Anterior cingulate cortex (tissue), 58 donors: ENCODE data around the gene LIX1L.
A peak's percentile ranks its signal among the peaks of the same experiment; 100 is the strongest.

ENCODE experiments used
- DNase-seq, 58 donors: peaks; one replicate each; lab custom pipeline; 2025; lab: John Stamatoyannopoulos, UW

The LIX1L gene

DNA sequence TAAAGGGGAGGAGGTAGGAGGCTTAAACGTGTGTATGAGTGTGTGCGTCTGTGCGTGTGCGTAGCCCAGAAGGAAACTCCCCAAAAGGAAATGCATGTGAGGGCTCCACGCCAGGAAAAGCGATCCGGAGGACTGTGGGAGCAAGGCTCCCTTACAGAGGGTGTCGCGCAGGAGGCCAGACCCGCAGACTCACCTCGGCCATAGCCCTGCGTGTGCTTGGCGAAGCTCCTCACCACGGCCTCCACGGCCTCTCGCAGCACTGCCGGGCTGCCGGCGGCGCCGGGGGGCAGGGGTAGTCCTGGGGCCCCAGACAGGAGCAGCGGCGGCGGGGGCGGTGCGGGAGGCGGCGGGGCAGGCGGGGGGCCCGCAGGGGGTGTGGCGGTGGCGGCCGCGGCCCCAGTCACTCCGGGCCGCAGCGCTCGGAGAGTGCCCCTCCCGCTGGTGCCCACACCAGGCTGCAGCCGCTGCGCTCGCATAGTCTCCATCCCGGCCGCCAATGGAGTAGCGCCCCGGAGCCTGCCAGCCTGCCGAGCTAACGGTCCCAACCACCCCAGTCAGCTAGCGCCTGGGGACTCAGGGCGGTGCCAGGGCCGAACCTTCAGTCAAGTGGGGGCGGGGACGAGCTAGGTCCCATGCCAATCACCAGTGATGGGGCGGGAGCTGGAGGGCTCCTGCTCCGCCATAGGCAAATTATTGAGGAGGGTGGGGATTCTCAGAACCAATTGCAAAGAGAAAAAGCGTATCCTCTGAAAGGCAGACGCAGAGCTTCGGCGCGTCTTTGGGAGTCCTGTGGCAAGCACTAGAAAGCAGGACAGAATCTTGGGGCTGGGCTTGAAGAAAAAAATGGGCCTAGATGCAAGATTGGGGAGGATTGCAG is at the start of gene LIX1L:
Gene LIX1L, minus strand, starts transcription at position 575 of the 877 bp plus-strand sequence. Its CDS starts 90 bp downstream, at position 485.
- DNase-seq: peak; percentile 62 to 98 (median 96)

GRCh38 chr1:146001709-146002108 is 43.9 kb upstream of the LIX1L start:
- no peak for DNase-seq

DNA sequence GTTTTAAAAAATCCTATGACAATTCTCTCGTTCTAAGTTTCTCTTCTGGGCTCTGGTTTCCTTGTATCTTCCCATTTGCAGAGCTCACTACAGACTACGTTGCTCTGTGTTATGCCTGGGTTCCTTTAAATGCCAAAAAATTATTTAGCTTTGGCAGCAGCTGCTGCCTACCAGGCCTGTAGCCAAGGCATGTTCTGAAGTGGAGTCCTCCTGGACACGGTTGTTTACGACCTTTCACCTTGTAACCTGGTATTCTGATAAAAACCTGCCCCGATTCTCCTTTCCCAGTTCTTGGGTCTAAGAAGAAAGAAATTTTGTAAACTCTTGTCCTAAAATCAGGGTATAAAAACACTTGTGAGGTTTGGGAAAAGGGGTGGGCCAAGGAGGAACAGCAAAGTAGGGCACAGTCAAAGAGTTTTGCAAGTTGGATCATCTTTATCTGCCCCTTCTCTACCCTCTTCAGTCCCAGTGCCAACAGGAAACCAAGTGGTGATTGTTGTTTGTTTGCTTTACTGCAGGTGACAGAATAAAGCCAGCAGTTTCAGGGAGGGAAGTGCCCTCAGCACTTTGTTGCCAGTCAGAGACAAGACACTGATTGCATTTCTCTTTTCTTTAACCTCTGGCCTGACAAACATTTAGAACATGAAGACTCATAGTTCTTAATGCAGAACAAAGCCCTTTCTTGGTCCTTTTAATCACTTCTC is 41.7 kb upstream of the LIX1L start:
- no peak for DNase-seq

- peak in 1 of 58 donors; percentile 16 for DNase-seq
Measured at GRCh38 chr1:145997718-145998023, 39.9 kb upstream of the LIX1L start.

DNA sequence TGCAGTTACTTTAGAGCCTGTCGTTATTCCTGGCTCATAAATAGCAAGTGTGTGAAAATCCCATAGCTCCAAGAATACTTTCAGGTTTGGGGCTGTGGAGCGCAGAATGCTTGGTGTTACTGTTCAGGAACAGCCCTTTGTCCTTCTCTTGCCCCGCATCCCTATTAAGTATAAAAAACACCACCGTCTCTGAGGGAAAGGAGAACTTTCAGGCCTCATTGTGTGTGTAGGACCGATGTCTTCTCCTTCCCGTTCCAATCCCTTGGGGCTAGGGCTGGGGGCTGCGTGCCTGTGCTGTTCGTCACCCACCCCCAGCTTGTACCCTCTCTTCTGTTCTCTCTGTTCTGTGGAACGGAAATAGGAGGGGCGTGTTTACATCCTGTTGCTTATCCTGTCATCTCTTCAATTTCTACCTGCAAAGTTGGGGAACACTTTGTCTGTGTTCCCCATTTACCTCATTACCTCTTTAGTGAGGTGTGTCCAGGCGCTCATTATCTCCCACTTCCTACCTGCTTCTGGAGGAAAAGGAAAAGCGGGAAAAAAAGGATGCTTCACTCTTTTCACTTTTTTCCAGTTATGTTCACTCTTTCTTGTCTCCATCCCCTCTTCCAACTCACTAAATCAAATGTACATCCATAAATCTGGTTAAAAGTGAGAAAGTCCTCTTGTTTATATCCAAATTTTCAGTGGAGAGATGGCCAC is 39.4 kb upstream of the LIX1L start:
- peak in 7 of 58 donors; percentile 10 to 76 (median 64) for DNase-seq

- DNase-seq: peak; percentile 77 to 100 (median 98)
Measured at GRCh38 chr1:145996433-145997015, 38.7 kb upstream of the LIX1L start, which contains the start of gene TXNIP. TXNIP (minus strand) TSS chr1:145996579; CDS start chr1:145996266, 313 bp downstream.

DNA sequence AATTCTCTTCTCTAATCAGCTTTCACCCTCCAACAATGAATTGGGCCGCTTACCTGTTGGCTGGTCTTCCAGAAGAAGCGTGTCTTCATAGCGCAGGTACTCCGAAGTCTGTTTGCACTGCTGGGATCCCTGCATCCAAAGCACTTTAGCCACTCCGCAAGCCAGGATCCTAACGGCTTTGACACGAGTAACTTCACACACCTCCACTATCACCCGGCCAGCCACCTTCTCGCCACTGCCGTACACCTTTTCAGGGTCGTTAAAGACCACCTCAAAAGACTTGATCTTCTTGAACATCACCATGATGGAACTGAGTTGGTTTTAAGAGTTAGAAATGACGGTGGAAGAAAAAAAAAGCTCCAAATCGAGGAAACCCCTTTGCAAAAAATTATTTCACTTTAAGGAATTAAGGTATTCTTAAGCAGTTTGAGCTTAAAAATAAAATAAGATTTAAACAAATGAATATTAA is 38.2 kb upstream of the LIX1L start:
- DNase-seq: peak in 3 of 58 donors; percentile 6 to 15 (median 9)

GRCh38 chr1:145995148-145995881 is 37.5 kb upstream of the LIX1L start:
- no peak for DNase-seq

GRCh38 chr1:145994391-145995120 is 36.7 kb upstream of the LIX1L start:
- DNase-seq: peak in 3 of 58 donors; percentile 13 to 21 (median 20)

GRCh38 chr1:145993618-145994390 is 36.0 kb upstream of the LIX1L start:
- DNase-seq: no peak

DNA sequence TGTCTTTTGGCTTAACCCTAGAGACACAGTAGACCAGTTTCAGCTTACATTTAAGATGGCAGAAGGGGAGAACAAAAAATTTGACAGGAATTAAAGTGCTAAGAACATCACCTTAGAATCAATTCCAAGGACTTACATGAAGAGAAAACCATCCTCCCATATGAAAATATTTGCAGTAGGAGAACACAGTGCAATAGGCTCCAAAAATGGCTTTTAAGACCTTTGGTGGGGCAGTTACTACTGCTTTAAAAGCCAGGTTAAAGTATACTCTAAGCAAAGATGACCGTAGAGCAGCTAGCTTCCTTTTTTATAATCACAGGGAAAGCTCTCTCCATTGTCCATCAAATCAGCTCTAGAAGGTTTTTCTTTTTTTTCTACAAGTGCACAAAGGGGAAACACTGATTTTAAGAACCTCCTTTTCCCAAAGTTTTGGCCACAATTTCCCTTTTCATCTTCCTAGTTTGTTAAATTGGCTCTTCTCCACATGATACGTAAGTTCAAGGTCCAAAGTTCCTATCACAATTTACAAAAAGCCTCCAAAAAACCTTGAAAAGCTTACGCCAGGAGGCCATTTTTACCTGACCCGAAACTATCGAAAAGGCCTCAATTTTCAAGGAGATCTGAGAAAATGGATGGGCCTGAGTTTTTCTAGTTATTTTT is 35.3 kb upstream of the LIX1L start:
- no peak for DNase-seq

GRCh38 chr1:145992502-145992936 is 34.7 kb upstream of the LIX1L start:
- DNase-seq: no peak

- DNase-seq: no peak
Measured at GRCh38 chr1:145991735-145992412, 34.1 kb upstream of the LIX1L start.

DNA sequence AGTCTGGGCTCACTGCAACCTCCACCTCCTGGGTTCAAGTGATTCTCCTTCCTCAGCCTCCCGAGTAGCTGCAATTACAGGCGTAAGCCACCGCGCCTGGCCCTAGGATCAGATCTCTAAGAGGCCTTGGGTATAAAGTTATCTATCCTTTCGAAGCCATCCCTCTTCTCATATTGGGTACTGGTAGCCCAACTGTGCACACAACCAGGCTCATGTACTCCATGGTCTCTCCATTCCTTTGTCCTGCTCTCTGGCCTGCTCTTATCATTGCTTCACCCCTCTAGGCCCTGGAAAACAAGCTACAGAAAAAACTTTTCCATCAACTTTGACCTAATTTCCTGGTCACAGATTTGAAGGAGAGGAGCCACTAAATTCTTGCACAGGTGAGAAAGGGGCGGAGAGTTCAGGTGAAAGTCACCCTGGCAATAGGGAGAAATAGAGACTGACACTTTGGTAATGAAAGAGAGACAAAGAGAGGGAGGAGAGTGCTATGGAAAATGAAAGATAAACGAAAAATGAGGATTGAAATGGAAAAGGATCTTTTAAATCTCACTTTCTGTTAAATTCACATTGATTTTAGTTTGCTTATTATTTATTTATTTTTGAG is 32.5 kb upstream of the LIX1L start:
- no peak for DNase-seq

DNA sequence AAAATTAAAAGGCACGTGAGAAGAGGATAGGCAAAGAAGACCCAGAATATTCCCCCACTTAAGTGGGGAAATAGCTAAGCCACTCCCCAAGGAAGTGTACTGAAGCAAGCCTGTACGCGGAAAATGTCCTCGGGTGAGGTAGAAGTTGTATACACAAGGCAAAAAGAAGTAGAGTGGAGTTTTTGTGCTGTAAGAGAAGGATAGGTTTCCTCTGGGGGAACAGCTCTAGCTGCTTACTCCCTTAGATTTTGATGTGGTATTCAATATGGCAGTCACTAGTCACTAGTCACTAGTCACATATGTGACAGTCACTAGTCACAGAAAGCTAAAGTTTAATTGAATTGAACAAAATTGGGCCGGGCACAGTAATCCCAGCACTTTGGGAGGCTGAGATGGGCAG is 31.0 kb upstream of the LIX1L start:
- DNase-seq: no peak

GRCh38 chr1:145987926-145988325 is 30.1 kb upstream of the LIX1L start:
- DNase-seq: no peak

GRCh38 chr1:145986551-145986950 is 28.7 kb upstream of the LIX1L start:
- no peak for DNase-seq
